HepG2 (cell line): ENCODE results near the gene HOXA6. TPM values are rescaled to one million over a fixed set of nuclear protein-coding genes. Genes with fewer than 3 reads are reported as not detected.

Experiments
- AKAP8 ChIP-seq: sonication (generic); formaldehyde crosslinking; IDR thresholded peaks from 2 replicates; pipeline ENCODE4 v1.5.1; 2020; ENCODE audit warnings: mild to moderate bottlenecking, missing genetic modification reagents
- ASH2L ChIP-seq: fragments of 300-600, 200-600 bp; sonication (generic); IDR thresholded peaks from 2 replicates; pipeline ENCODE4 v1.7.0; 2017; ENCODE audit warnings: low read depth, mild to moderate bottlenecking, moderate library complexity, mixed read lengths, low read length; ENCODE audit not compliant: insufficient read length
- ATF7-NPFF ChIP-seq: sonication (generic); formaldehyde crosslinking; IDR thresholded peaks from 2 replicates; pipeline ENCODE4 v1.8.1; 2023; ENCODE audit warnings: mild to moderate bottlenecking, low read depth, missing genetic modification reagents, moderate library complexity
- ATRX ChIP-seq: sonication (generic); formaldehyde crosslinking; IDR thresholded peaks from 2 replicates; pipeline ENCODE4 v1.4.0; 2020; ENCODE audit warnings: missing genetic modification reagents, borderline replicate concordance
- FOXP1 ChIP-seq, 2 experiments: fragments of 450-650 bp in 1 of 2; IDR thresholded peaks; 2 replicates each; pipeline ENCODE4 v1.6.1; 2017 to 2018; ENCODE audit warnings: antibody characterized with exemption in 1 of 2
- KDM6A ChIP-seq: IDR thresholded peaks from 2 replicates; pipeline ENCODE4 v1.6.1; 2016; ENCODE audit warnings: low read depth
- MTA3 ChIP-seq: sonication (generic); formaldehyde crosslinking; IDR thresholded peaks from 2 replicates; pipeline ENCODE4 v1.4.0; 2020; ENCODE audit warnings: missing genetic modification reagents
- POLR2AphosphoS2 ChIP-seq: IDR thresholded peaks from 2 replicates; pipeline ENCODE4 v1.6.1; 2011; ENCODE audit warnings: low read depth, low read length, improper control_type of control experiment
- RBAK ChIP-seq: sonication (generic); formaldehyde crosslinking; IDR thresholded peaks from 2 replicates; pipeline ENCODE4 v1.5.1; 2020; ENCODE audit warnings: mild to moderate bottlenecking, missing genetic modification reagents
- SIN3A ChIP-seq: IDR thresholded peaks from 2 replicates; pipeline ENCODE4 v1.6.1; 2011; ENCODE audit warnings: low read depth, mild to moderate bottlenecking, control low read depth, low read length, borderline replicate concordance
- SNAPC2 ChIP-seq: sonication (generic); formaldehyde crosslinking; IDR thresholded peaks from 2 replicates; pipeline ENCODE4 v1.8.1; 2022; ENCODE audit warnings: mild to moderate bottlenecking, missing genetic modification reagents
- SRF ChIP-seq: IDR thresholded peaks from 2 replicates; pipeline ENCODE4 v1.6.1; 2011; ENCODE audit warnings: mild to moderate bottlenecking, low read depth, low read length, moderate library complexity
- ZNF12 ChIP-seq: sonication (generic); formaldehyde crosslinking; IDR thresholded peaks from 2 replicates; pipeline ENCODE4 v1.5.0; 2020; ENCODE audit warnings: missing genetic modification reagents
- ZNF337 ChIP-seq: sonication (generic); formaldehyde crosslinking; IDR thresholded peaks from 2 replicates; pipeline ENCODE4 v1.5.1; 2020; ENCODE audit warnings: missing genetic modification reagents, low read depth, mild to moderate bottlenecking, borderline replicate concordance
- ZNF446 ChIP-seq: sonication (generic); formaldehyde crosslinking; IDR thresholded peaks from 2 replicates; pipeline ENCODE4 v1.5.0; 2020; ENCODE audit warnings: mild to moderate bottlenecking, missing genetic modification reagents
- ZNF773 ChIP-seq: sonication (generic); formaldehyde crosslinking; IDR thresholded peaks from 2 replicates; pipeline ENCODE4 v1.4.0; 2020; ENCODE audit warnings: missing genetic modification reagents, borderline replicate concordance
- polyA plus RNA-seq, 8 experiments: library from polyadenylated mRNA; depleted of rRNA in 3 of 8; stranded (reverse) in 7 of 8; unstranded in 1 of 8; fragments of >200 nt; fragmentation: Illumina TruSeq in 4 of 8; extraction: Trizol in 4 of 8; gene quantifications; 2 replicates each; pipeline versions ENCODE4 v1.2.1 to v1.2.3, GENCODE V29; 2011 to 2016; ENCODE audit warnings: low read depth in 4 of 8, missing spikeins in 1 of 8, mixed read lengths in 1 of 8; ENCODE audit not compliant: insufficient read depth in 1 of 8
- total RNA-seq, 5 experiments: library from RNA; depleted of rRNA; stranded (reverse); fragments of >200 nt; fragmentation: Illumina TruSeq; extraction: Trizol; gene quantifications; 2 replicates each; pipeline ENCODE4 v1.2.3, GENCODE V29; 2016; ENCODE audit warnings: low read depth in 1 of 5
- TF ChIP-seq, protein P1 (sequence below): sonication (generic); formaldehyde crosslinking; conservative IDR thresholded peaks from 2 replicates; pipeline ENCODE4 v1.4.0; 2020; ENCODE audit warnings: mild to moderate bottlenecking, missing genetic modification reagents, moderate library complexity
- TF ChIP-seq, protein P2 (sequence below): sonication (generic); formaldehyde crosslinking; IDR thresholded peaks from 2 replicates; pipeline ENCODE4 v1.5.0; 2020; ENCODE audit warnings: mild to moderate bottlenecking, missing genetic modification reagents, borderline replicate concordance
- TF ChIP-seq, protein P3 (sequence below): sonication (generic); formaldehyde crosslinking; IDR thresholded peaks from 2 replicates; pipeline ENCODE4 v1.8.0; 2022; ENCODE audit warnings: mild to moderate bottlenecking, missing genetic modification reagents, borderline replicate concordance
- TF ChIP-seq, protein P4 (sequence below): sonication (generic); formaldehyde crosslinking; IDR thresholded peaks from 2 replicates; pipeline ENCODE4 v1.5.0; 2020; ENCODE audit warnings: missing genetic modification reagents, mild to moderate bottlenecking, borderline replicate concordance
- TF ChIP-seq, protein P5 (sequence below): sonication (generic); formaldehyde crosslinking; IDR thresholded peaks from 2 replicates; pipeline ENCODE4 v1.4.0; 2020; ENCODE audit warnings: missing genetic modification reagents

Gene HOXA6
- total and polyA plus RNA-seq, 2 of the 13 experiments (the other 11 are each of a cell fraction or from before 2014, with no cell fraction given): 1.3 to 1.5 TPM

DNA sequence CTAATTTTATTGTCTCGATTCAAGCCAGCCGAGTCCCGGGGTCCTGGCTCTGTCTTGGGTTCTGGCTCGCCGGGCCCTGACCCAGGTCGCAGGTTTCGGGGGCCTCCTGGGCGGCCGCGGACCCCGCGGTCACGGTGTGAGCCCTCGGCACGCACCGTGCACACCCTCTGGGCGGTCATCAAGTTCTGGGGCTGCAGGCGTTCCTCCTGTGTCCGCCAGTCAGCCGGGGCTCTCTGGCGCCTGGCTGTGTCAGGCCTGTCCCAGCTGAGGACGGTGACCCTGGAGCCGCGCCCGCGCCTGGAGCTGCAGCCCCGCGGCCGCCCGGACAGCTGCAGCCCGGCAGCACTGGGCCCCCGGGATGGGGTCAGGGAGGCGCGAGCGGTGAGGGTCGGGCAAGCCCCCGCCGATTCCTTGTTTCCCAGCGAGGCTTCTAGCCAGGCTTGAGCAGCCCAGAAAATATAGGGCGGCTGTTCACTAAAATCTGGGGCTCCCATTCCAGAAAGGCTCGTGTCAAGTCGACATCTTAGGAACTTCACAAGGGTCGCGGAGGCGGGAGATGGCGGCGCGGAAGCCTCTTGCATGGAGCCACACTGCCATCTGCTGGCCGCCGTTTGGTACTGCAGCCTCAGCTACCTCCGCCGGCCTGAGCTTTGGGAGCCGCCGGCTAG lies 13.1 kb upstream of the HOXA6 start (continued):
- TF ChIP-seq MTA3 (CRISPR knock-in tag) (no peak), SRF (no peak), ZNF12 (CRISPR knock-in tag) (no peak), ATF7-NPFF (peak; percentile 58; the same call in 1 of the 2 replicates), ATRX (no peak), ZNF337 (CRISPR knock-in tag) (no peak), FOXP1 (IDR thresholded peaks at IDR 0.05) (no peak), FOXP1 (CRISPR knock-in tag; IDR thresholded peaks at IDR 0.05) (no peak), ASH2L (peak; percentile 52), ZNF773 (CRISPR knock-in tag) (no peak), ZNF446 (no peak), SIN3A (no peak), SNAPC2 (CRISPR knock-in tag) (no peak), AKAP8 (CRISPR knock-in tag) (no peak), KDM6A (CRISPR knock-in tag) (no peak), RBAK (CRISPR knock-in tag) (no peak), POLR2AphosphoS2 (no peak)
- TF ChIP-seq, protein P1, sequence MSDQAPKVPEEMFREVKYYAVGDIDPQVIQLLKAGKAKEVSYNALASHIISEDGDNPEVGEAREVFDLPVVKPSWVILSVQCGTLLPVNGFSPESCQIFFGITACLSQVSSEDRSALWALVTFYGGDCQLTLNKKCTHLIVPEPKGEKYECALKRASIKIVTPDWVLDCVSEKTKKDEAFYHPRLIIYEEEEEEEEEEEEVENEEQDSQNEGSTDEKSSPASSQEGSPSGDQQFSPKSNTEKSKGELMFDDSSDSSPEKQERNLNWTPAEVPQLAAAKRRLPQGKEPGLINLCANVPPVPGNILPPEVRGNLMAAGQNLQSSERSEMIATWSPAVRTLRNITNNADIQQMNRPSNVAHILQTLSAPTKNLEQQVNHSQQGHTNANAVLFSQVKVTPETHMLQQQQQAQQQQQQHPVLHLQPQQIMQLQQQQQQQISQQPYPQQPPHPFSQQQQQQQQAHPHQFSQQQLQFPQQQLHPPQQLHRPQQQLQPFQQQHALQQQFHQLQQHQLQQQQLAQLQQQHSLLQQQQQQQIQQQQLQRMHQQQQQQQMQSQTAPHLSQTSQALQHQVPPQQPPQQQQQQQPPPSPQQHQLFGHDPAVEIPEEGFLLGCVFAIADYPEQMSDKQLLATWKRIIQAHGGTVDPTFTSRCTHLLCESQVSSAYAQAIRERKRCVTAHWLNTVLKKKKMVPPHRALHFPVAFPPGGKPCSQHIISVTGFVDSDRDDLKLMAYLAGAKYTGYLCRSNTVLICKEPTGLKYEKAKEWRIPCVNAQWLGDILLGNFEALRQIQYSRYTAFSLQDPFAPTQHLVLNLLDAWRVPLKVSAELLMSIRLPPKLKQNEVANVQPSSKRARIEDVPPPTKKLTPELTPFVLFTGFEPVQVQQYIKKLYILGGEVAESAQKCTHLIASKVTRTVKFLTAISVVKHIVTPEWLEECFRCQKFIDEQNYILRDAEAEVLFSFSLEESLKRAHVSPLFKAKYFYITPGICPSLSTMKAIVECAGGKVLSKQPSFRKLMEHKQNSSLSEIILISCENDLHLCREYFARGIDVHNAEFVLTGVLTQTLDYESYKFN (CRISPR knock-in tag): no peak
- TF ChIP-seq, protein P2, sequence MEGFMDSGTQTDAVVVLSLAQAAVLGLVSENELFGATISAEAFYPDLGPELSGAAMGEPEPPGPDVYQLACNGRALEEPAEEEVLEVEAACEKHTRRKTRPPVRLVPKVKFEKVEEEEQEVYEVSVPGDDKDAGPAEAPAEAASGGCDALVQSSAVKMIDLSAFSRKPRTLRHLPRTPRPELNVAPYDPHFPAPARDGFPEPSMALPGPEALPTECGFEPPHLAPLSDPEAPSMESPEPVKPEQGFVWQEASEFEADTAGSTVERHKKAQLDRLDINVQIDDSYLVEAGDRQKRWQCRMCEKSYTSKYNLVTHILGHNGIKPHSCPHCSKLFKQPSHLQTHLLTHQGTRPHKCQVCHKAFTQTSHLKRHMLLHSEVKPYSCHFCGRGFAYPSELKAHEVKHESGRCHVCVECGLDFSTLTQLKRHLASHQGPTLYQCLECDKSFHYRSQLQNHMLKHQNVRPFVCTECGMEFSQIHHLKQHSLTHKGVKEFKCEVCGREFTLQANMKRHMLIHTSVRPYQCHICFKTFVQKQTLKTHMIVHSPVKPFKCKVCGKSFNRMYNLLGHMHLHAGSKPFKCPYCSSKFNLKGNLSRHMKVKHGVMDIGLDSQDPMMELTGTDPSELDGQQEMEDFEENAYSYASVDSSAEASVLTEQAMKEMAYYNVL (CRISPR knock-in tag): peak; percentile 58; the same call in 1 of the 2 replicates
- TF ChIP-seq, protein P3, sequence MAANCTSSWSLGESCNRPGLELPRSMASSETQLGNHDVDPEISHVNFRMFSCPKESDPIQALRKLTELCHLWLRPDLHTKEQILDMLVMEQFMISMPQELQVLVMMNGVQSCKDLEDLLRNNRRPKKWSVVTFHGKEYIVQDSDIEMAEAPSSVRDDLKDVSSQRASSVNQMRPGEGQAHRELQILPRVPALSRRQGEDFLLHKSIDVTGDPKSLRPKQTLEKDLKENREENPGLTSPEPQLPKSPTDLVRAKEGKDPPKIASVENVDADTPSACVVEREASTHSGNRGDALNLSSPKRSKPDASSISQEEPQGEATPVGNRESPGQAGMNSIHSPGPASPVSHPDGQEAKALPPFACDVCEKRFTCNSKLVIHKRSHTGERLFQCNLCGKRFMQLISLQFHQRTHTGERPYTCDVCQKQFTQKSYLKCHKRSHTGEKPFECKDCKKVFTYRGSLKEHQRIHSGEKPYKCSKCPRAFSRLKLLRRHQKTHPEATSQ (CRISPR knock-in tag): no peak
- TF ChIP-seq, protein P4, sequence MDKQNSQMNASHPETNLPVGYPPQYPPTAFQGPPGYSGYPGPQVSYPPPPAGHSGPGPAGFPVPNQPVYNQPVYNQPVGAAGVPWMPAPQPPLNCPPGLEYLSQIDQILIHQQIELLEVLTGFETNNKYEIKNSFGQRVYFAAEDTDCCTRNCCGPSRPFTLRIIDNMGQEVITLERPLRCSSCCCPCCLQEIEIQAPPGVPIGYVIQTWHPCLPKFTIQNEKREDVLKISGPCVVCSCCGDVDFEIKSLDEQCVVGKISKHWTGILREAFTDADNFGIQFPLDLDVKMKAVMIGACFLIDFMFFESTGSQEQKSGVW (CRISPR knock-in tag): no peak
- TF ChIP-seq, protein P5, sequence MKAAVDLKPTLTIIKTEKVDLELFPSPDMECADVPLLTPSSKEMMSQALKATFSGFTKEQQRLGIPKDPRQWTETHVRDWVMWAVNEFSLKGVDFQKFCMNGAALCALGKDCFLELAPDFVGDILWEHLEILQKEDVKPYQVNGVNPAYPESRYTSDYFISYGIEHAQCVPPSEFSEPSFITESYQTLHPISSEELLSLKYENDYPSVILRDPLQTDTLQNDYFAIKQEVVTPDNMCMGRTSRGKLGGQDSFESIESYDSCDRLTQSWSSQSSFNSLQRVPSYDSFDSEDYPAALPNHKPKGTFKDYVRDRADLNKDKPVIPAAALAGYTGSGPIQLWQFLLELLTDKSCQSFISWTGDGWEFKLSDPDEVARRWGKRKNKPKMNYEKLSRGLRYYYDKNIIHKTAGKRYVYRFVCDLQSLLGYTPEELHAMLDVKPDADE (CRISPR knock-in tag): no peak
